Fibroblast of villous mesenchyme (primary cell): ENCODE results near the gene MAMDC4. TPM values are rescaled to one million over a fixed set of nuclear protein-coding genes. Genes with fewer than 3 reads are reported as not detected.

Experiments
- DNase-seq: peaks from one replicate; pipeline ENCODE4 v3.0.0-alpha.2; 2010; ENCODE audit warnings: low read depth
- H3K4me3 ChIP-seq: 2 replicates; pipeline ENCODE4 v1.5.1; 2011; ENCODE audit warnings: low read depth, mild to moderate bottlenecking, low read length
- CTCF ChIP-seq: IDR thresholded peaks from 2 replicates; pipeline ENCODE4 v1.5.1; 2012; ENCODE audit warnings: low read depth, mild to moderate bottlenecking, low read length; ENCODE audit not compliant: insufficient read depth
- total RNA-seq: library from RNA; depleted of rRNA; stranded (reverse); fragments of >200 nt; gene quantifications from 2 replicates; pipeline ENCODE4 v1.2.3, GENCODE V29; 2012

Gene MAMDC4
- total RNA-seq, 1 donor: 3.0 TPM

DNA sequence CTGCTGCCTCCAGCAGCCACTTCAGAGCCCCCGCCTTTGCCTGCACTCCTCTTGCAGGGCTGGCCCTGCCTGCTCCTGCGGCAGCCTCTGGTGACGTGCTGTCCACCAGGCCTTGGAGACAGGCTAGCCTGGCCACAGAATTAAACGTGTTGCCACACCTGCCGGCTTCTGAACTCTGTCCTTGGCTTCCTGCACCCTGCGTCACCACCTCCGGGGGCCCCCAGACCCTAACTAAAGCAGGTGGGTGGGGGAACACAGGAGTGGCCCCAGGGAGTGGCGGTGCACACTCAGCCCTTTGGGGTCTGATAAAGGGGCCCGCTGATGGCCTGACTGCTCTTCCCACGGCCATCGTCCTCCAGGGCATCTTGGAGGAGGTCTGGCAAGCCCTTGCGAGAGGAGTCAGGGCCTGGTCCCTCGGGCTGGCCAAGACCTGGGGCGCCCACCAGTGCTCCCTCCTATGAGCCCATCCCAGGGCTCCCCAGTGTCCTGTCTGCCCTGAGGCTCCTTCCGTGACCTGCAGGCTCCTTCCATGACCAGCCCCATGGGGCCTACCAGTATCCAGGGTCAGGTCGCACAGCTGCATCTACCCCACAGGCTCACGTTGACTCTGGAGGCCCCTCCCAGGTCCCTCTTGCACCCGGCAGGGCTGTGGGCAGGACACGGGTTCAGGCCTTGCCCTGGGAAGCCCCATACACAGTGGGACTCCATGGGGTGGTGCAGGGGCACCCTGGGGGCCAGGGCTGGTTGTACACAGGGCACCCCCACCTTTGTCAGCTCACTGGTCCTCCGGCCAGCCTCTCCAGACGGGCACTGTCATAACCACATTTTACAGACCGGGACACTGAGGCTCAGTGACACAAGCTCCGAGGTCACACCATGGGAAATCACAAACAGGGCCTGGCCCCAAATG lies 1.0 kb upstream of the MAMDC4 start:
- TF ChIP-seq CTCF: no peak
- DNase-seq: no peak
- peak overlapping the region; percentile 99 for H3K4me3 ChIP-seq

GRCh38 chr9:136852664-136853595 lies 784 bp downstream of the MAMDC4 start:
- DNase-seq: no peak

DNA sequence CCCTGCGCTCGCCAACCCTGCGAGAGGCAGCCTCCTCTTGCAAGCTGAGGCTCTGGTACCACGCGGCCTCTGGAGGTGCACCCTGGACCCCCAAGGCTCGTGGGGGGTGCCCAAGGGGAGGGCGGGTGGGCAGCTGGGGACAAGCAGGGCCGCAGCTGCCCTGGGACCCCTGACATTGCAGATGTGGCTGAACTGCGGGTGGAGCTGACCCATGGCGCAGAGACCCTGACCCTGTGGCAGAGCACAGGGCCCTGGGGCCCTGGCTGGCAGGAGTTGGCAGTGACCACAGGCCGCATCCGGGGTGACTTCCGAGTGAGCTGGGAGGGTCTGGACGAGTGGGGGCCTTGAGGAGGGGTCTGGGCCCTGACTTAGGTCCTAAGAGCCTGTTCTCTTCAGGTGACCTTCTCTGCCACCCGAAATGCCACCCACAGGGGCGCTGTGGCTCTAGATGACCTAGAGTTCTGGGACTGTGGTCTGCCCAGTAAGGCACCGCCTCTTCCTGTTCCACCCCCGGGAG lies 1.5 kb downstream of the MAMDC4 start:
- no peak for TF ChIP-seq CTCF
- no peak for DNase-seq
- H3K4me3 ChIP-seq: no peak overlapping the region

More at GRCh38 chr9:136852664-136853595, 784 bp downstream of the MAMDC4 start:
- no peak for TF ChIP-seq CTCF
- no peak overlapping the region for H3K4me3 ChIP-seq

DNA sequence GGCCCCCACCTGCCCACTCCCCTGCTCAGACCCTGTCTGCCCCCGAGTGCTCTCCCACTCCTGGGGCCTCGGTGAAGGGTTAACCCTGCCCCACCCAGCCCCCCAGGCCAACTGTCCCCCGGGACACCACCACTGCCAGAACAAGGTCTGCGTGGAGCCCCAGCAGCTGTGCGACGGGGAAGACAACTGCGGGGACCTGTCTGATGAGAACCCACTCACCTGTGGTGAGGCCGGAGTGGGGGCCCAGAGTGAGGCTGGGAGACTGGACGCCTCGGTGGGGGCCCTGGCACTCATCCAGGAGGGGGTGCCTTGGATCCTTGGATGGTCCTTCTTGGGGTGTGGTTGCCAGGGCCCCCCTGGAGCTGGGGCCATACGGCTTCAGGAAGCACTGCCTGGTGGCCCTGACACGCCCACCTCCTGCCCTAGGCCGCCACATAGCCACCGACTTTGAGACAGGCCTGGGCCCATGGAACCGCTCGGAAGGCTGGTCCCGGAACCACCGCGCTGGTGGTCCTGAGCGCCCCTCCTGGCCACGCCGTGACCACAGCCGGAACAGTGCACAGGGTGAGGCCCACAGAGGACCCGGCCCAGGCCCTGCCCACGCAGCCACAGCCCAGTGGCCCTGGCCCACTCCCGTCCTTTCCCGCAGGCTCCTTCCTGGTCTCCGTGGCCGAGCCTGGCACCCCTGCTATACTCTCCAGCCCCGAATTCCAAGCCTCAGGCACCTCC lies 2.1 kb downstream of the MAMDC4 start:
- H3K4me3 ChIP-seq: no peak overlapping the region
- no peak for DNase-seq
- TF ChIP-seq CTCF: no peak

DNA sequence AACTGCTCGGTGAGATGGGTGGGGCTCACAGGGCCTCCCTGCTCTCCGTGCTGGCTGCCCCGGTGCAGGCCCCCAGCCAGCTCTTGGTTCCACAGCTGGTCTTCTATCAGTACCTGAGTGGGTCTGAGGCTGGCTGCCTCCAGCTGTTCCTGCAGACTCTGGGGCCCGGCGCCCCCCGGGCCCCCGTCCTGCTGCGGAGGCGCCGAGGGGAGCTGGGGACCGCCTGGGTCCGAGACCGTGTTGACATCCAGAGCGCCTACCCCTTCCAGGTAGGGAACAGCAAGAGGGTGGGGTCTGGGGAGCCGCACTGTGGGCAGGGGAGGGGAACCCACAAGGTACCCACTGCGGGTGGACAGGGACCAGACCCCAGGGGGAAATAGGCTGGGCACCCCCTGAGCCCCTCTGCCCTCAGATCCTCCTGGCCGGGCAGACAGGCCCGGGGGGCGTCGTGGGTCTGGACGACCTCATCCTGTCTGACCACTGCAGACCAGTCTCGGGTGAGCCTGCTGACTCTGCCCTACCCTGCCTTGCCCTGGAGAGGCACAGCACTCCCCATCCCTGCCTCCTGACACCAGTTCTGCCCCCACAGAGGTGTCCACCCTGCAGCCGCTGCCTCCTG lies 2.8 kb downstream of the MAMDC4 start:
- H3K4me3 ChIP-seq: no peak overlapping the region
- no peak for DNase-seq
- TF ChIP-seq CTCF: no peak
